Stimulated activated CD4-positive, alpha-beta T cell treated with anti-CD3 and anti-CD28 coated beads, Interleukin-12 subunit alpha, Interleukin-12 subunit beta, amount 100 ng/mL, for 24 hours (primary cell): ENCODE data around the gene CHPF2.

Experiments
- DNase-seq, 2 experiments: peaks; one replicate each; pipeline ENCODE4 v3.0.0-alpha.2; 2020; ENCODE audit warnings: low read depth in 2 of 2

CHPF2 gene

GRCh38 chr7:151246851-151247580, 14.7 kb downstream of the CHPF2 start:
- no peak for DNase-seq

GRCh38 chr7:151247611-151248345, 15.5 kb downstream of the CHPF2 start:
- DNase-seq = no peak

GRCh38 chr7:151248346-151249033, 16.2 kb downstream of the CHPF2 start, which contains the start of gene SMARCD3:
Gene SMARCD3 (minus strand): TSS chr7:151248694. CDS start chr7:151248562, 132 bp downstream.
- no peak for DNase-seq

GRCh38 chr7:151249034-151249731, 16.9 kb downstream of the CHPF2 start:
- DNase-seq = no peak

DNA sequence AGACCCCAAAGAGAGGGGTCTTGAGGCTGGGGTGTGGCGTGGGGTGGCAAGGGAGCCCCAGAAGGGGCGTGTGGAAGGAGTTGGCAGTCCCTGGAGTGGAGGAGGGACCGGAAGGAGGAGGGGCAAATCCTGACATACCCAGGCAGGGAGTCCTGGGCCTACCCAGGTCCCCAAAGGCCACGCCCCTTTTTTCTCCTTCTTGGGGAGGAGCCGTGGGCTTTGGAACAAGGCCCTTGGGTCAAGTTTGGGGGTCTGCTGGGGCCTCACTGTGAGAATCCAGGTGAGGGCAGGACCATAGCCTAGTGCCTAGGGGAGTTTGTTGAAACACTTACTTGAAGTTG, 17.4 kb downstream of the CHPF2 start:
- no peak for DNase-seq

DNA sequence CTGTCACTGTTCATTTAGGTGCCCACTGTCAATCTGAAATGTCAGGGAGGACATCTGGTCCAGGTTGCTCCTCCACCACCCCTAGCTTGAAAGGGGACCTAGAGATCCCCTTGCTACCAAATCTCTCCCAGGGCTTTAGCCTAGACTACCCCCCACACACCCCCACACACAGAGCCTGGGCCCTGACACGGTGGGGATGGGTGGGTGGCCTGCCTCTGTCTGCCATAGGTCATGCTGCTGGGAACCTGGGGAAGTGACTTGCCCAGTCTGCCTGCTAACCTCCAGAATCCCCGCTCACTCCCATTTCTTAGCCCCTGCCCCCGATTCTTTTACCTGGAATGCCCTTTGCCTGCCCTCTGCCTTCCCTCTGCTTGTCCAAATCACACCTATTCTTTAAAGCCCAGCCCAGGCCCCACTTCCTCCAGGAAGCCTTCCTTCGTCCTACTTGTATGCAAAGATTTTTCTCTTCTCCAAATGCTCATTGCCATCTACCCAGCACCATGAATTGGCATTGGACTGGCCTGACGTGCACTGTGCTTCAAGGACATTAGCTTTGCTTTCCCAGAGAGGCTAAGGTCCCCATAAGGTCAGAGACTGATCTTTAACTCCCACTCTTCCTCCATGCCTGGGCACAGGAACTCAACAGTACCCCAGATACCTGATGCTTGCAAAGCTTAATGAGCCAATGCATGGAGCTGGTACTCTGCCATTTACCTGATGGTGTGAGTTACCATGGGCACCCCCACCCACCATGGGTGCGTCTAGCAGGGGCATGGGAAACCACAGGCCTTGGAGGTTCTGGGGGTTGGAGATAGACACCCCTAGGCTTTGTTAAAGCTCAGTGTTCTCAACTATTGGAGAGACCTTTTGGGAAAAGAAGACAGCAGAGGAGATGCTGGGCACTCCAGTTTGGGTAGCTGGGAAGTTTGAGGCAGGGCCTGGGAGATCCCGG, 18.2 kb downstream of the CHPF2 start:
- DNase-seq = no peak

DNA sequence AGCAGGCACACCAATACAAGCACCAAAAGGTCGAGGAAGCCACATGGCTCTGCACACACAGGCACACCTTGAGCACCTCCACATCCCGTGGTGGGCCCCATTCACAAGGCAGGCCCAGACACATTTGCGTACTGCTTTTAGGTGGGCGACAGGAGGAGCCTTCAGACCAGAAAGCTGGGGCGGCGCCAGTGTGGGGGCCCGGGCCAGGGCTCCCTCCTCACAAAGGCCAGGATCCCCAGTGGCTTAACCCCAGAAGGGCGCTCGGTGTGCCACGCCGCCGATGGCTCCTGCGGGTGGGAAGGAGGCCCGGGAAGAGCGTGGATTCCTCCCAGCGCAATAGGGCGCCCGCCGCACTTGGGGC, 19.0 kb downstream of the CHPF2 start:
- DNase-seq = no peak

GRCh38 chr7:151251689-151252560, 19.6 kb downstream of the CHPF2 start:
- DNase-seq = no peak

GRCh38 chr7:151252561-151252835, 20.2 kb downstream of the CHPF2 start:
- no peak for DNase-seq

DNA sequence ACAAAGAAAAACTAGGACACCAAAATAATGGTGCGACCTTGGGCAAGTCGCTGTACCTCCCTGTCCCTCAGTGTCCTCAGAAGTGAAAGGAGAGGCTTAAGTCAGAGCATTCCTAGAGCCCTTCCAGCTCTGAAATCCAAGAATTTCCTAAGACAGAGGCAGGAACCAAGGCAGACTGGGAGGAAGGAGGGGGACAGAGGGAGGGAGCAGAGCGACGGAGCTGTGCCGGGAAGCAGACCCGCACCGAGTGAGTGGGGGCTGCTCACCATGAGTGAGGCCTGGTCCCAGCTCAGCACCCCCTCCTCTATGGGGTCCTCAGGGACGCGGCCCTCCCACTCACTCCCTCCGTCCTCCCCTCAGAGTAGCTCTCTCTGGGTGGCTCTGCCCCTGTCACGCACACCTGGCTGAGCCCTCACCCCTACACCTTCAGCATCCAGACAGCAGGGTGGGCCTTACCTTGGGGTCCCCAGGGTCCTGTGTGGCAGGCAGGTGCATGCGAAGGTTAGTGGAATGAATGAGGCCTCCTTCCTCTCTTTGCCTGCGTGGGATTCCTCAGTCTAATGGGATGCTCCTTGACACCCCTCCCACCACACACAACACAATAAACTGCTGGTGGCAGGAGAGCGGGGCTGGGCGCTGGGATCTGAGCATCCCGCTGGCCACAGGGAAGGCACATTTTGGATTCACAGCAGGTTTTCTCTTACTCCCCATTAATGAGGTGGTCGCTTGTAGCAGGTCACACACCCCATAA, 20.9 kb downstream of the CHPF2 start:
- DNase-seq = no peak

DNA sequence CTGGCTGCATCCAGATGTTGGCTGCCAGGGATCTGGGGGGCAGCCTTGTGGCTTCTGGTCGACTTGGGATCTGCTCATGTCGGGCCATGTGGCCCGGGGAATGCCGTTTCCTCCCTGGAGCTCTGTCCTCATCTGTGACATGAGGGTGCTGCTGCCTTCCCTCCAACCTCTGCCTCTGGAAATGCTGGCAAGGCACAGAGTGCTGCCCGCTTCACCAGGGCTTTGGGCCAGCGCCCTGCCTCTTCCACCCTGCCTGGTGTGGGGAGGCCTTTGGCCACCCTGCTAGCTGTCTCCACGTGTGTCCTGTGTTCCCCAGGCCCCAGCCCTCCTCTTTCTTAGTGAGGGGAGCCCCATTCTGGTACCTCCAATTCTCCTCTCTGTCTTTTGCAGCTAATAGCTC, 22.0 kb downstream of the CHPF2 start:
- DNase-seq = no peak

- DNase-seq = no peak
Measured at GRCh38 chr7:151254851-151255250, 22.6 kb downstream of the CHPF2 start.

- no peak for DNase-seq
Measured at GRCh38 chr7:151255390-151255789, 23.1 kb downstream of the CHPF2 start.

DNA sequence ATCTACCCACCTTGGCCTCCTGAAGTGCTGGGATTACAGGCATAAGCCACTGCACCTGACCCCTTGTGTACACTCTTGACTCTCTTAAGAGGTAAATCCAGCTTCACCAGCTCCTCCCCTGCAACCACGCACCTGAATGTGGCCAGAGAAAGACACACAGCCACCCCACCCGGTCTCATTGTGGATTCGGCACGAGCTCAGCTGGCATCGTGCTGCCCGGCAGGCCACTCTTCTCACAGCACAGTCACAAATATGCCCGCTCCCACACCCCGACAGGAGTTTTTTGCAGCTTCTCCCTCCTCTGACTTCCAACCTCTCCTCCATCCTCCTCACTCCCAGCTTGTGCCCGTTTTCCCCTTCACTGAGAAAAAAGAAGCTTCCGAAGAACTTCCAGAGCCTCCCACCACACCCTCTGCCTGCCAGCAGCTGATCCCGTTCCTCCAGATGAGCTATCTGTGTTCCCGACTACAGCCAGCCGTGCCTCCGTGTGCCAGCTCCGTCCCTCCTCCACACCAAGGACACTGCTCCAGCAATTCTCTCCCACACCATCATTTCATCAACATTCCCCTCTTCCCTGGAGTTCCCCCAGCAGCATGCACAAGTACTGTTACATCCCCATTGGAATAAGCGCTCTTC, 24.2 kb downstream of the CHPF2 start:
- DNase-seq = no peak

DNA sequence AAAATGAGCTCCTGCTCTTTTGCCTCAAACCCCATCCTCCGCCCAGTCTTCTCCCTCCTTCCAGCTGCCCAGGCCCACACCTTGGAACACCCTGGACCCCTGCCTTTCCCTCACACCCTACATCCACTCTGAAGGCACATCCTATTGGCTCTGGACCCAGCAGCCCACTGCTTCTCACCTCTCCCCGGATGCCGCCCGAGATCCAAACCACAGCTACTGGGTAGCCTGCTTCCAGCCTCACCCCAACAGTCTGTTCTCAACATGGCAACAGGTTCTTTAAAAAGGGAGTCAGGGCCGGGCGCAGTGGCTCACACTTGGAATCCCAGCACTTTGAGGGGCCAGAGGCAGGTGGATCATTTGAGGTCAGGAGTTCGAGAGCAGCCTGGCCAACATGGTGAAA, 25.7 kb downstream of the CHPF2 start:
- DNase-seq = no peak

- DNase-seq = no peak
Measured at GRCh38 chr7:151260471-151260870, 28.2 kb downstream of the CHPF2 start.

GRCh38 chr7:151260883-151261282, 28.6 kb downstream of the CHPF2 start:
- no peak for DNase-seq

GRCh38 chr7:151261529-151261928, 29.2 kb downstream of the CHPF2 start:
- no peak for DNase-seq

DNA sequence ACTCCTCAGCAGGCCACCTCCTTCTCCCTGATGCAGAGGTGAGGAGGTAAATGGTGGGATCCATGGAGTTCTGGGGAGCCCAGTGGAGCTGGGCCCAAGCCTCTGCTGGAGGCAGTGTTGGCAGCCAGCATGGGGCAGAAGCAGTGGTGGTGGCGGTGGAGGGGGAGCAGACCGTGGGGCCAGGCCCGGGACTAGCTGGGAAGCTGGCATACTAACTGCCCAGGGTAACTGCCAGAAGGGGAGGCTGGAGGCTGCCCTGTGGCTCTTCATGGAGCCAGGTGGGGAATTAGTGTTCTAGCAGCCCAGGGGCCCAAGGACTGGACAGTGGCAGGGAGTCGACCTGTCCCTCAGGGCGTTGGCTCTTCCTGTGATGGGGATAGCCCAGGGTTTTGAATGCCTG, 32.3 kb downstream of the CHPF2 start:
- DNase-seq = no peak
